ENCODE measurements around the gene DISP3.

DISP3 gene, protein sequence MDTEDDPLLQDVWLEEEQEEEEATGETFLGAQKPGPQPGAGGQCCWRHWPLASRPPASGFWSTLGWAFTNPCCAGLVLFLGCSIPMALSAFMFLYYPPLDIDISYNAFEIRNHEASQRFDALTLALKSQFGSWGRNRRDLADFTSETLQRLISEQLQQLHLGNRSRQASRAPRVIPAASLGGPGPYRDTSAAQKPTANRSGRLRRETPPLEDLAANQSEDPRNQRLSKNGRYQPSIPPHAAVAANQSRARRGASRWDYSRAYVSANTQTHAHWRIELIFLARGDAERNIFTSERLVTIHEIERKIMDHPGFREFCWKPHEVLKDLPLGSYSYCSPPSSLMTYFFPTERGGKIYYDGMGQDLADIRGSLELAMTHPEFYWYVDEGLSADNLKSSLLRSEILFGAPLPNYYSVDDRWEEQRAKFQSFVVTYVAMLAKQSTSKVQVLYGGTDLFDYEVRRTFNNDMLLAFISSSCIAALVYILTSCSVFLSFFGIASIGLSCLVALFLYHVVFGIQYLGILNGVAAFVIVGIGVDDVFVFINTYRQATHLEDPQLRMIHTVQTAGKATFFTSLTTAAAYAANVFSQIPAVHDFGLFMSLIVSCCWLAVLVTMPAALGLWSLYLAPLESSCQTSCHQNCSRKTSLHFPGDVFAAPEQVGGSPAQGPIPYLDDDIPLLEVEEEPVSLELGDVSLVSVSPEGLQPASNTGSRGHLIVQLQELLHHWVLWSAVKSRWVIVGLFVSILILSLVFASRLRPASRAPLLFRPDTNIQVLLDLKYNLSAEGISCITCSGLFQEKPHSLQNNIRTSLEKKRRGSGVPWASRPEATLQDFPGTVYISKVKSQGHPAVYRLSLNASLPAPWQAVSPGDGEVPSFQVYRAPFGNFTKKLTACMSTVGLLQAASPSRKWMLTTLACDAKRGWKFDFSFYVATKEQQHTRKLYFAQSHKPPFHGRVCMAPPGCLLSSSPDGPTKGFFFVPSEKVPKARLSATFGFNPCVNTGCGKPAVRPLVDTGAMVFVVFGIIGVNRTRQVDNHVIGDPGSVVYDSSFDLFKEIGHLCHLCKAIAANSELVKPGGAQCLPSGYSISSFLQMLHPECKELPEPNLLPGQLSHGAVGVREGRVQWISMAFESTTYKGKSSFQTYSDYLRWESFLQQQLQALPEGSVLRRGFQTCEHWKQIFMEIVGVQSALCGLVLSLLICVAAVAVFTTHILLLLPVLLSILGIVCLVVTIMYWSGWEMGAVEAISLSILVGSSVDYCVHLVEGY (N-terminal part only)

DNA sequence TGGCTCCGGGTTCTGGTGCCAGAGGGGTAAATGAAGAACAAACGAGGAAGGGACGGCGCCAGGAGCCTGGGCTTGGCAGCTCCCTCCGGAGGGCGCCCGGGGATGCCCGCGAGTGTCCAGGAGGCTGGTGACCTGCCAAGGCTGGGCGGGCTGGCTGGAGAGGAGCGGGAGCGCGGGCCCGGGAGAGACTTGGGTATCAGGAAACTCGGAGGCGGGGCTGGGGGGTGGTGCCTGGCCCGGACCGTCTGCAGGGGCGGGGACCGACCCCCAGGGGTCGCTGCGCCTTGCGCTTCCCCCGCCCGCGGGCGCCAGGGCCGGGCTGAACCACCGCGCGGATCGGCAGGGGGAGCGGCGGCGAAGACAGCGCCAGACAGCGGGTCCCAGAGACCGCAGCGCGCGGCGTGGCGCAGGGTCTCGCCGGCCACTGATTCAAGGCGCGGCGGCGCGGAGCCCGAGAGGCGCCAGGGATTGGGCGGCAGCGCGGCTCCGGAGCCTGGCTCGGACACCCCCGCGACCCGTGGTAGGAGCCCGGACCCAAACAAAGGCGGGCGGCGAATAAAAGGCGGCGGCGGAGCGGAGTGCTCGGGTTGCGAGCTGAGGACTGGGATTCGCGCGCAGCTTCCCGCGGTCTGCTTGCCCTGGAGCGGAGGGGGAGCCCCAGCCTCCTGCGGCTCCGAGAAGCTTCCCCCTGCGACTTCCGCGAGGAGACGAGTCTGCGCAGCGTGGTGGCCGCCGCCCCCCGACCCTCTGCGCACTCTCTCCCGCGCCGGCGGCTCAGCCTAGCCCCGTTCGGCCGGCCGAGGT is at the start of gene DISP3:
Gene DISP3 (plus strand): TSS at position 585 of the 804 bp plus-strand sequence. CDS start 21,838 bp downstream, outside the sequence.
- DNase-seq (ENCODE audit: low spot score): peak; percentile 91

DNA sequence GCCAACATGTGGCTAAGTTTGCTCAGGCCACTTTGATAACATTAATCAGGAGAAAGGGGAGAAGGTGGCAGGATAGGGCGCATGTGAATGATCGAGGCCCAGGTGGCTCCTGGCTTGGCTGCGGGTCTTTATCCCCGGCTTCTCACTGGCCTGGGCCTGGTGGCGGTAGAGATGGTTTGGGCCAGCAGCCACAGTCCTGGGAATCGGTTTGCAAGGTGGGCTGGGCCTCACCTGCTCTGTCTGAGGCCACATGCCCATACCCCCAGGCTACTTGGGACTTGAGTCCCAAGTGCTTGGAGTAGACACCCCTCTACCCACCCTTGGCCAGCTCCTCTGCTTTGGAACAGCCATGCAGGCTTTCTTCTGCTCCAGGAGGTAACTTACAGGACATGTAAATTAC is 49.7 kb upstream of the DISP3 start:
- no peak for DNase-seq (ENCODE audit: low spot score)

DNA sequence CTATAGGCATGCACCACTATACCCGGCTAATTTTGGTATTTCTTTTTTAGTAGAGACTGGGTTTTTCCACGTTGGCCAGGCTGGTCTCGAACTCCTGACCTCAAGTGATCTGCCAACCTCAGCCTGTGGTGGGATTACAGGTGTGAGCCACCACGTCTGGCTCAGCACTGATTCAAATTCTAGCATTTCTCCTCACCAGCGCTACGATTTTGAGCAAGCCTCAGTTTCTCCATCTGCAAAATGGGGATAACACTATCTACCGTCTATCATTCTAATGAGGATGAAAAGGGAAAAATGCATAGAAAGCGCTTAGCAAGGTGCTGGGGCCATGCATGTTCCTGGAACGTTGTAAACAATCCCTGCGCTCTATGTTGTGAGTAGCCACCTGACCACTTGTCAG is 49.0 kb upstream of the DISP3 start:
- no peak for DNase-seq (ENCODE audit: low spot score)

DNA sequence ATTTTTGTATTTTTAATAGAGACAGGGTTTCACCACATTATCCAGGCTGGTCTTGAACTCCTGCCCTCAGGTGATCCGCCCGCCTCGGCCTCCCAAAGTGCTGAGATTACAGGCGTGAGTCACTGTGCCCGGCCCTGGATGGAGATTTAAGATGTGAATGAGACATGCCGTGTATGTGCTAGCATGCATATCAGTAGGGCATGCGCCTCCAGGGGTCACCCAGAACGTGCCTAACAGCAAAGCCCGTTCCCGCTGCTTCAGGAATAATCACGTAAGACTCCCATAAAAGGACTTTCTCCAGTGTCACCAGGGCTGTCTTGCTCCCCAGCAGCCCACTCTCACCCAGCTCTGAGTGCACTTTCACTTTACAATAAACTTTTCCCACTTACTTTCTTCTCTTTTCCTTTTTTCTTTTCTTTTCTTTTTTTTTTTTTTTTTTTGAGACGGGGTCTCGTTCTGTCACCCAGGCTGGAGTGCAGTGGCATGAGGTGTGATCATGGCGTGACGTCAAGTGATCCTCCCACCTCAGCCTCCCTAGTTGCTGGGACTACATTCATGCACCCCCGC is 46.9 kb upstream of the DISP3 start:
- DNase-seq (ENCODE audit: low spot score): no peak

DNA sequence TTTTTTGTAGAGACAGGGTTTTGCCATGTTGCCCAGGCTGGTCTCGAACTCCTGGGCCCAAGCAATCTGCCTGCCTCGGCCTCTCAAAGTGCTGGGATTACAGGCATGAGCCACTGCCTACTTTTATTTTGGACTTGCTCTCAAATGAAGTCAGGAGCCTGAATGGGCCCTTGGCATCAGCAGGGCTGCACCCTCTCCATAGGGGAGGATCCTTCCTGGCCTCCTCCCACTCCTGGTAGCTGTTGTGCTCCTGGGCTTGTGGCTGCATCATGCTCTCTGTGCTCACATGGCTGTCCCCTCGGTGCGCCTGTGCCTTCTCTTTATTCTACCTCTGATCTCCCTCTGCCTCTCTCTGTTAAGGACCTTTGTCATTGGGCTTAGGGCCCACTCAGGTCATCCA is 46.4 kb upstream of the DISP3 start:
- DNase-seq (ENCODE audit: low spot score): no peak

DNA sequence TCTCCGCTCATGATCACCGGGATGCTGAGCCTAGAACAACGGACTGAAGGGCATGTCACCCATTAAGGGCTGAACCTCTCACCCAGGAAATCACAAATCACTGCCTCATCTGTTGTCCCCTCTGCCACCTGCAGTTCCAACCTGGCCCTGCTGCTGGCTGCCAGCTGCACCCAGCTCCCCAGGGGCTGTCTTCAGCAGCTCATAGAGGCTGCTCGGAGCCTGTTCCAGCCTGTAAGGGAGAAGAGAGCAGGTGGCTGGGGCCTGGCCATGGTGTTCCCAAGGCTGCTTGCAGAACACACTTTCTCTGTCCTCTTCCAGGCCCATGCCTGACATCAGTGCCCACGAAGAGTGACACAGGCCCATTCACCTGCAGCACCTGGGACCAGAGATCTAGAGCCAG is 44.5 kb upstream of the DISP3 start:
- no peak for DNase-seq (ENCODE audit: low spot score)

DNA sequence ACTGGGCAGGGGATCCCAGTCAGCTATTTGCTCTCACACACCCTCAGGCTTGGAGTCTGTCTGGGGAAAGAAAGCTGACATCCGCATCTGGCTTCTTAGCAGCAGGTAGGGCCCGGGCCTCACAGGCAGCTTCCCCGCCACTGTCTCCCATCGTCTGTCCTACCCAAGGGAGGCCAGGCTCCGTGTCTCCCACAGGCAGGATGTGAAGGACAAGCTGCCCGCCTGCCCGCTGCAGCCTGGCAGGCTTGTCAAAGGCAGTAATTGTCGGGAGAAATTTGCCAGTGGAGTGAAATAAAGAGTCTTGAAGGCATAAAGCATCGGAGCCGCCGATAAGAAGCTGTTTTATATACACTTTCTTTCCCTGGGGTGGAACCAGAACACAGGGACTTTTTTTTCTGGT is 44.0 kb upstream of the DISP3 start:
- no peak for DNase-seq (ENCODE audit: low spot score)

DNA sequence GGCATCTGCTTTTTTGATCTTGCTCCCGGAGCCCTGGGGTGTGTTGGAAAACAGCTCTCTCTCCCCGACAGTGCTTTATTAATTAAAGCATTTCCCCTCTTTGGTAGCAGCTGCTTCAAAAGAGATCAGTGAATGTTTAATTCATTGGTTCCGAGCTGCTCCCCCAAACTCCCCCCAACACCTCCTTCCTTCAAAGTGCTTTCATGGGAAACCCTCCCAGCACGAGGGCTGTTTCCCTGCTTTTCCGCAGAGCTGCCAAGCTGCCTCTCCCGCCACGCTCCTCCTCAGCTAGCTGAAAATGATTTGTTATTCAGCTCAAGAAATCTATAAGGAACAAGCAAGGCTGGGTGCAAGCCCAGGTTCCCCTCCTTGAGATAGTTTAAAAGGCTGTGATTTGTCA is 40.0 kb upstream of the DISP3 start:
- no peak for DNase-seq (ENCODE audit: low spot score)

DNA sequence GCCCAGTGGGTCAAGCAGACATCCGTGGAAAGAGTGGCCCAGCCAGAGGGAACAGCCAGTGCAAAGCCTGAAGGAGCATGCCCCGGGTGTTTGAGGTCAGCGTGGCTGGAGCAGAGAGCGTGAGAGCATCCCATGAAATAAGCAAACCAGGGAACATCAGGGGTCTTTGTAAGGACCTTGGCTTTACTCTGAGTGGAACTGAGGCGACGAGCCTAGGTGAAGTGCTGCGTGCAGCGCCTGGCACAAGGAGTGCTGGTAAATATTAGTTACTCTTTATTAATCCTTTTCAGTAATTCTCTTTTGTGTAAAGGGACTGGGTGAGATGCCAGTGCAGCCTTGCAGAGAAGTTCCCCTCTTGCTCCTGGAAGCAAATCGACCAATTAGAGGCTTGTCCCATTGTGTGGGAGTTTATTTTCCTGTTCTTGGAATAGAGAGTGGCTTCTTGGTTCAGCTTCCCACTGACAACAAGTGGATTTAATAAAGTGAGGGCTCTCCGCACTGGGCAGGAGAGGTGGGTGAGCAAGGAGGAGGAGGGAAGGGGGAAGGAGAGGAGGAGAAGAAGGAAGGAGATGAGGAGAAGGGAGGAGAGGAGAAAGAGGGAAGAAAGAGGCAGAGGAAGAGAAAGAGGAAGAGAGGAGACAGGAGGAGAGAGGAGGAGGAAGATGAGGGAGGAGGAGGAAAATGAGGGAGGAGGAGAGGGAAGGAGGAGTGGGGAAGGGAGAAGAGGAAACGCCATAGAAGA is 37.6 kb upstream of the DISP3 start:
- DNase-seq (ENCODE audit: low spot score): no peak

DNA sequence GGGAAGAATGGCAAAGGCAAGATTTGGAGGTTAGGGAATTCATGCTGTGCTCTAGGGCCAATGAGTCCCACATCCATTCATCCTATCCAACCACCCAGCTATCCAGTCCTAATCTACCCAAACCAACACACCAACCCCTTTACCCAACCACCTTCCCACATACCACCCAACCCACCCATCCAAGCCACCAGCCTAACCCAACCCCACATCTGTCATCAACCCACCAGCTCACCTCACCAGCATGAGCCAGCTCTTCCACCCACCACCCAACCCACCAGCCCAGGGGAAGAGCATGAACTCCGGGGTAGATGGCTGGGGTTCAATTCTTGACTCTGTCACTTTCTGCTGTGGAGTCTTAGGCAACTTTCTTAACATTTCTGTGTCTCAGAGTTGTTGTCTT is 35.9 kb upstream of the DISP3 start:
- no peak for DNase-seq (ENCODE audit: low spot score)

DNA sequence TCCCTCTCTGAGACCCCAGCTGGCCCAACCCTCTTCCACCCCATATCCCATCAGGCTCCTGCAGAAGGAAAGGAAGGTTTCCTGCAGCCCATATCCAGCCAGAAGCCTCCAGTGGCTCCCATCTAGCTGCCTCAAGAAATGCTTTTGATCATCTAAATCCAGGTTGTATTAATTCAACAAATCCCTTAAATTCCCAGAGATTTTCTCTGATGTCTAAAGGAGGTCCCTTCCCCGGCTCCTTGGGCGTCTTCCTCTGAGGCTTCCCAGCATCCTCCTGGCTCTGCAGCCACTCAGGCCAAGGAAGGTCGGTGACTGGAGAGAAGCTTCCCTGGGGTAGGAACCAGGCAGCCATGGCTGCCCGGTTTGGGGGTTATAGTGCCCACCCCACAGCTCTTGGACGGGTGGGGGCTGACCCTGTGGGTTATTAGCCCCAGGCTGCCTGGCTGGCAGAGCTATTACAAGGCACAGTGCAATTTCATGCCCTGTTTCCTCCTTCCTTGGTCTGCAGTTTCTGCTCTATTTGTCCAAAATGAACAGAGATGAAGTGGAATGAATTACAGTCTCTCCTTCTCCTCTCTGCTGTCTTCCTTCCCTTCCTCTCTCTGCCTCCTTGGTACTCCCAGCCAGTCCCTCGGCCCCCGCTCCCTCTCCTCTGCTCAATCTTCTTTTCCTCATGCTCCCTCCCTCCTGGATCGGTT is 34.8 kb upstream of the DISP3 start:
- no peak for DNase-seq (ENCODE audit: low spot score)

DNA sequence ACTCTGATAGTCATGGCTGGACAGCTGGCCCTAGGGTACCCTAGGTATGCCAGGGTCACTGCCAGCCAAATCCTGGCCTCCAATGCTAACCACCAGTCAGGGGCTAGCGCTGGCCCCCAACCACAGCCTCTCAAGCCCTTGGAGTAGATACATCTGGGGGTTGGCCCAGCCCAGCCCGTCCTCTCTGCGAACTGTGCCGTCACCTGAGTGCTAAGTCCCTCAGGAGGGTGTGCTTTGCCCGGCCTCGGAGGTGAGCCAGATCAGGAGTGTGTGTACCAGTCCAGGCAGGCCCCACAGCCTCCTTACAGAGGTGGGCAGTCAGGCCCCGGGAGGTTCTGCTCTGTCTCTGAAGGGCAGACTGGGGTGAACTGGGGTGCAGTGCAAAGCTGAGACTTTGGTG is 34.0 kb upstream of the DISP3 start:
- no peak for DNase-seq (ENCODE audit: low spot score)

DNA sequence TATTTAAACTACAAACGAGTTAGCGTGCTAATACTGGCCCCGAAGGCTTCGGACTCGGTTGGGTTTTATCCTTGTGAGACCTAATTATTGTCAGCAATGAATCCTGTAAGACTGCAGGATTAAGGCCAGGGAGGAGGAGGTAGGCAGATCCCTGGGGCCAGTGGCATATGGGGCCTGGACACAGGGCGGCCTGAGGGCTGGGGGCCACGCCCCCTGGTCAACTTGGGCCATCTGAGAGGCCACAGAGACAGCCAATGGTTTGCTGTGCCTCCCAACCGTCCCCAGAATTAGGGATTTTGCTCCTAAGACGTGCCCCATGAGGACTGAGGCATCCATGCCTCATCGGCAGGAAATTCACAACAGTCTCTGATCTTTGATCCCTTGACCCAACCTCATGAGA is 31.1 kb upstream of the DISP3 start:
- DNase-seq (ENCODE audit: low spot score): no peak

DNA sequence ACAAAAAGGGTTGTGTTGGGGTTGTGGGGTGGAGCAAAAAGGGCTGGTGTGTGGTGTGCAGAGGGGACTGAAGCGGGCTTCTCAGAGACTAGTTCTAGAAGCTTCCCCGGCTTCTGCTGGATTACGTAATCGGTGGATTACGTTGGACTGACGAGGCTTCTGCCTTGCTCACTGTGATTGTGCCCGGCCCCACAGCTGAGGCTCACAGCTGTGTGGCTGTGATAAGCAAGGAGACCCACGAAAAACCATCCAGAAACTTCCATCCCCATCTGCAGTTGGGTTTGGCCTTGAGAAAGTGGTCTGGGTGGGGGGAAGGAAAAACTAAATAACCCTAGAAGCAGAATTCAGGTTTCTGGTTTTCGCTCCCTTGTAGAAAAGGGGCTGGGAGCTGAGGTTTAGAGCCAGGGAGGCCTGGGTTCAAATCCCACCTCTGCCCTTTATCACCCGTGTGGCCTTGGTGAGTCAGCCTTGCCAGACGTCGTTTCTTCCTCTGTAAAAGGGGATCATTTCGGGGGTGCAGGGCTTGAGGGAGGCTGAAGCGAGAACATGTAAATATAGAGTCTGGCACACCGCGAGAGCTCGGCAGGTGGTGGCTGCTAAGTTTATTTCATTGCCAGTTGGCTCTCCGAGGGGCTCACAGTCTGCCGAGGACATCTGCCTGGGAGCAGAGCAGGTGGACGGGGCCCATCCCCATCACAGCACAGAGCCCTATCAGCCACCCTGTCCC is 30.4 kb upstream of the DISP3 start:
- DNase-seq (ENCODE audit: low spot score): no peak

DNA sequence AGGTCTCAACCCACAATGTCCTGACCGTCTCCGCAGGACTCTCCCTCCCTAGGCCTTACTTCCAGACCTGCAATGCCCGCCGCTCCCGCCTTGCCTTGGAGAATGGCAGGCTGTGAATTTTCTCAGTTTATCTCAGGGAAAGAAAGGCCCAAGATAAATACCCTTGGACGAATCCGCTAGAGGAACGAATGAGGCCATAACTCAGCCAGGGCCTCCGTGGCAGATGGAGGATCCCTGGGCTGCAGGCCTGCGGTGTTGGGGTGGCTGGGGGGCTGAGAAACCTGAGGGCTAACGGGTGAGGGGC is 29.9 kb upstream of the DISP3 start:
- no peak for DNase-seq (ENCODE audit: low spot score)

DNA sequence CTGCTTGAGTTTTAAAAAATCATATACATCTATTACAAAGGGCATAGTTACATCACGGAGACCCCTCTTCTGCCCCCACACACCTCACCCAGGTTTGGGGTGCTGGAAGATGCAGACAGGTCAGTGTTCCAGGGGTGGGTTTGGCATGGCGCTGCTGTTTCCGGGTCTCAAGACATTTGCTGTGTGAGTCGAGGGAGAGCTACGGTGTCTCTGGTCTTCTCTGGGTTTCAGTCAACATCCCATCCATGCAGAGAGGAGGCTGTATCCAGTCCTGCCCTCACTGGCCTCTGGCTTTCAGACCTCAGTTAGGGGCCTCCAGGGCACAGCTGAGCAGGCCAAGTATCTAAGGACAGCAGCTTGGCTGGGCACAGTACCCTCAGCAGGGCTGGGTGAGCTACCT is 28.6 kb upstream of the DISP3 start:
- DNase-seq (ENCODE audit: low spot score): no peak

DNA sequence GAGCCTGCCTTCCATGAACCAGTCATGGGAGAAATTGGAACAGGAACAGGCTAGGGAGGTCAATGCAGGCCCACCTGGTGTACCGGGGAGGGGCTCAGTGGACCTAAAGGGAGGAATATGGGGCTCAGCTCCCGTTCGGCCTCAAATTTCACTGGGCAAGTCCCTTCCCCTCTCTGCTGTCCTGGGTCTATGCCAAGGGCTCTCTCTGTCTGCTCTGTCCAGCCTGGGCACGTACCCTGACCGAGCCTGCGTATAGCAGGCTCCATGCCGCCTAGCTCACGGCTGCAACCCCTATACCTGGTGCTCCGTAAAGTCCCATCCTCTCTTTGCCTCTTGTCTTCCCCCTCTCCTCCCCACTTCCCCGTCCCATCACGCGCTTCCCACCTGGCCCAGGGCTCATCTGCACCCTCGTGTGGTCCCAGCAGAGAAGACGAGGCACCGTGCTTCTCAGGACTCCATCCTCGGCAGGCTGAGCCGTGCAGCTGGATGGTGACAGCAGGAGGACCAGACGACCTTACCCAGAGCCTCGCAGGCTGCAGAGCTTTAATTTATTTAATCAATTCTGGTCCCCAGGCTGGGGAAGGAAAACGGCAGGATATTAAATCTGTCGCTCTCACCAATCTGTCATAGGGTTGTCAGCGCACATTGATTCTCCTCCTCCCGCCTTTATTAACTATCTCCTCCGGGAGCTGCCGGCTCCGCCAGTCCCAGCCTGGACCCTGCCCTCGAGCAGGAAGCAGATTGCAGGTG is 25.0 kb upstream of the DISP3 start:
- no peak for DNase-seq (ENCODE audit: low spot score)

DNA sequence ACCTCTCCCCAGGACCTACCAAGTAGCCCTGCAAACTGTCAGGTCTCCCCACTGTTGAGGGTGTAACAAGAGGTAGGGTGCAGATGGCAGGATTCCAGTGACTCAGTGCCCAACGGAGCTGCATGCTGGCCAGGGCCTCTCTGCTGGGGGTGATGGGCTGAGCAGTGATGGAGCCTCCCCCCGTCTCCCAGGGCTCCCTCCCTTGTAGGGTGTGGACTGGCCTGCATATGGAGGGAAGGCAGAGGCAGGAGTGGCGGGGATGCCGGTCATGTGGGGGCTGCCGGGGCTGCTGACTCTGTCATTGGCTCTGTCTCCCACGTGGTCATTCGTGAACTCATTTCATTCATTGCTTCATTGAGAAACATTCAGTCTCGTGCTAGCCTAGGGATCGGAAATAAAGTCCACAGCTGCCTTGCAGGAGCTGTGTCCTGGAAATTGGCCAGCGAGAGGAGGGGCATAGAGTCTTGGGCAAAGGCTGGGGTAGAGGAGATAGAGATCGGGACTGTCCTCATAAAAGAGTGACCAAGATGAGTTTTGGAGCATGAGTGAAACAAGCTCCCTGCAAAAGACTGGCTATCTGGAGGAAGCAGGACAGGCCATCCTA is 22.9 kb upstream of the DISP3 start:
- DNase-seq (ENCODE audit: low spot score): no peak
